Testis (tissue), 2 donors: Measurements from ENCODE around the gene DDX17.

Experiments
- CTCF ChIP-seq, 3 experiments: fragments of 450-650 bp in 2 of 3; fragments of 200-600 bp in 1 of 3; sonication (generic) in 1 of 3; IDR thresholded peaks; one replicate each; pipeline ENCODE4 v1.5.1; 2016 to 2019; ENCODE audit warnings: antibody characterized with exemption in 3 of 3, mild to moderate bottlenecking in 2 of 3, moderate library complexity in 1 of 3
- POLR2A ChIP-seq: fragments of 450-650 bp; IDR thresholded peaks from one replicate; pipeline ENCODE4 v1.6.1; 2017; ENCODE audit warnings: antibody characterized with exemption, mild to moderate bottlenecking, moderate library complexity

DNA sequence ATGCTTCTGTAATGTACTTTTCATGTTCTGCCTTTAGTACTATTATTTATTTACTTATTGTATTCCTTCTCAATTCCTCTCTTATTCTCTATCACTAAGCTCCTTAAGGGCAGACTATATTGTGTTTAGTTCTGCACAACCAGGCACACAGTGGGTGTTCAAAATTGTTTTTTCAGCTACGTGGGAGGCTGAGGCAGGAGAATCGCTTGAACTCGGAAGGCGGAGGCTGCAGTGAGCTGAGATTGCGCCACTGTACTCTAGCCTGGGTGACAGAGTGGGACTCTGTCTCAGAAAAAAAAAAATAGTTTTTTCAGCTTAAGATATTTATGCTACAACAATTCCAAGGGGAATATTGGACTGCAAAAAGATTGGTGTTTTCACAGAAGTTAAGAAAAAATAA is 17.4 kb upstream of the DDX17 start:
- TF ChIP-seq POLR2A (no peak), CTCF (IDR thresholded peaks at IDR 0.05) (no peak)
